Stimulated activated effector memory CD8-positive, alpha-beta T cell treated with anti-CD3 and anti-CD28 coated beads, Interleukin-12 subunit alpha, Interleukin-12 subunit beta, amount 100 ng/mL, for 72 hours (primary cell): ENCODE results near the gene SIRPA.

ENCODE experiments used
- ATAC-seq: fragments of 150-1000 bp; cut with Tn5 transposase; 2 replicates; pipeline ENCODE4 v1.10.0; 2021
- DNase-seq, 2 donors: peaks; one replicate each; pipeline ENCODE4 v3.0.0; 2021 to 2022; ENCODE audit warnings: low spot score in 2 of 2
- H3K27ac Mint-ChIP-seq: one replicate; pipeline ENCODE4 v1.8.0; 2022; ENCODE audit warnings: mild to moderate bottlenecking, mixed read lengths
- H3K36me3 Mint-ChIP-seq: one replicate; pipeline ENCODE4 v1.8.0; 2022; ENCODE audit warnings: mild to moderate bottlenecking, mixed read lengths
- H3K4me1 Mint-ChIP-seq: one replicate; pipeline ENCODE4 v1.8.0; 2022; ENCODE audit warnings: mixed read lengths
- H3K4me3 Mint-ChIP-seq: one replicate; pipeline ENCODE4 v1.8.0; 2022; ENCODE audit warnings: mild to moderate bottlenecking, mixed read lengths
- H3K9me3 Mint-ChIP-seq: one replicate; pipeline ENCODE4 v1.8.0; 2022; ENCODE audit warnings: mixed read lengths

Gene SIRPA

GRCh38 chr20:1894951-1895673 lies at the start of gene SIRPA:
Gene SIRPA (plus strand): TSS chr20:1895407. CDS start chr20:1895448, 41 bp downstream.
- H3K9me3 Mint-ChIP-seq: no peaks in the 10 kb centered on the region
- no peak within 1 kb of the TSS for H3K27ac Mint-ChIP-seq
- DNase-seq: no peak
- no peak for ATAC-seq
- H3K4me1 Mint-ChIP-seq: peaks cover 6% of the 10 kb centered on the region
- H3K36me3 Mint-ChIP-seq: no peaks in the 10 kb centered on the region
- H3K4me3 Mint-ChIP-seq: peak within 1 kb of the TSS; percentile 51

DNA sequence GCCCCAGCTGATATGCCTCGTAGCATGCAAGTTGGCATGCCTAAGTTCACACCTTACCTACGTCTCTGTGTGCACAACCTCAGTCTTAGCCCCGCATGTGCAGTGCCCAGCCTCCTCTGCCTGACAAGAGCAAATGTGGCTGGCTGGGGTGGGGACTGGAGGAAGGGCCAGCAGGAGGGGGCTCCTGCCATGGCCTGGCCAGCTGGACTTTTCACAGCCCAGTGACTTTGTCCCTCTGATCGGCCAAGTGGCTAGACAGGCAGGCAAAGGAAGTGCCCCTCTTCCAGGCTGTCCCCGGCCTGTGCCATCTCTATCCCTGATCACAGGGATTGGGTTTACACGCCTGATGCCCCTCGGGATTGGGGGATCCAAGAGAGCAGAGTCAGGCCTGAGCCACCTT lies 49.5 kb upstream of the SIRPA start:
- ATAC-seq: no peak
- peaks cover 6% of the 10 kb centered on the region for H3K4me1 Mint-ChIP-seq
- no peak overlapping the region for H3K4me3 Mint-ChIP-seq
- no peak overlapping the region for H3K27ac Mint-ChIP-seq
- DNase-seq: no peak
- peaks cover 7% of the 10 kb centered on the region for H3K9me3 Mint-ChIP-seq
- no peaks in the 10 kb centered on the region for H3K36me3 Mint-ChIP-seq

DNA sequence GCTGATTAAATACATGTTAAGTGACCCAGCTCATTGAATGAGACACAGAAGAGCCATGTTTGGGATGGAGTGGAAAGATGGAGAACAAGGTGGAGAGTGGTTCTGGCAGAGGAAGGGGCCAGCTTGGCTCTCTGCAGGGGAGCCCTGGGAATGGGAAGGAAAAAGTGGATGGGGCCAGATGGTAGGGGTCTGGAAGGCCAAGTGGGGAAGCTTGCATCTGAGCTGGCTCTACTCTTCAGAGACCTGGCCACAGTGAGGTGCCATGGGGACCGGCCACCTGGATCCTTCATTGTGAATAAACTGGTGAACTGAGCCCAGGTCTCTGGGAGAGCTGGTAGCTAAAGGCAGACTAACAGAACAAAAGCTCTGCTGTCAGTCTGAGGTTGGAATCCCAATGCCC lies 48.9 kb upstream of the SIRPA start:
- Mint-ChIP-seq H3K9me3 (peaks cover 7% of the 10 kb centered on the region), H3K4me1 (peaks cover 6% of the 10 kb centered on the region), H3K27ac (no peak overlapping the region), H3K4me3 (no peak overlapping the region), H3K36me3 (no peaks in the 10 kb centered on the region)
- DNase-seq (no peak), ATAC-seq (no peak)

DNA sequence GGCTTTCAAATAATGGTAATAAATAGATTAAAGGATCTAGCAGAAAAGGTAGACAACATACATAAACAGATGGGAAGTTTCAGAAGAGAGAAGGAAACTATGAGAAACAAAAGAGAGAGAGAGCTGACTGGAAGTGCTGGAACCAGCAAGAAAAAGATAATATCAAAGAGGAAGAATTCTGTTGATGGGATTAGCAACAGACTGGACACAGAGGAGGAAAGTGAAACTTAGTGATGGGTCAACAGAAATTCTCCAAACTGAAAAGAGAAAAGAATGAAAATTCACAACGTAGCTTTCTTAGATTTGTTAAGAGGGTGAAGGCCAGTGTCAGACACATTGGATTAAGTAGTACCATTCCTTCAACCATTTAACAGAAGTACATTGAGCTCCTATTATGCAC lies 48.3 kb upstream of the SIRPA start:
- H3K9me3 Mint-ChIP-seq: peaks cover 7% of the 10 kb centered on the region
- H3K36me3 Mint-ChIP-seq: no peaks in the 10 kb centered on the region
- ATAC-seq: no peak
- H3K4me3 Mint-ChIP-seq: no peak overlapping the region
- no peak for DNase-seq
- no peak overlapping the region for H3K27ac Mint-ChIP-seq
- peaks cover 6% of the 10 kb centered on the region for H3K4me1 Mint-ChIP-seq

- no peak overlapping the region for H3K4me3 Mint-ChIP-seq
- ATAC-seq: no peak
- no peaks in the 10 kb centered on the region for H3K36me3 Mint-ChIP-seq
- peaks cover 7% of the 10 kb centered on the region for H3K9me3 Mint-ChIP-seq
- peaks cover 6% of the 10 kb centered on the region for H3K4me1 Mint-ChIP-seq
- no peak for DNase-seq
- H3K27ac Mint-ChIP-seq: no peak overlapping the region
Observed at GRCh38 chr20:1847780-1848179, 47.4 kb upstream of the SIRPA start.

DNA sequence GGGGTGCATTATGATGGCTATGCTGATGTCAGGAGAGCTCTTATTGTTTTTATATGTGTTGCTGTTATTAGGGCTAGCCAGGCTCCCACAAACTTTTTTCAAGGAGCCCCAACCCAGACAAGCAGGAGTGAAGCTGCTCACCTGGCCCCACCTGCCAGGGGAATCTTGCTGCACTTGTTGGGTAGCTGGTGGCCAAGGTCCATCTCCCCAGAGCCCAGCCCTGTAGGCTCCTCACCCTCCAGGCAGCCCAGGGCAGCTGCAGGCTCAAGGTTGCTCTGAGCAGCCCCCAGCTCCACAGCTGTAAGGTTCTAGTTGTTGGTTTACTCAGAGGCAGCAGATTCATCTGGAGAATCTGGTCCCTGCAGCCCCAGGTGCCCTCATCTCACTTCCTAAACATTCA lies 46.8 kb upstream of the SIRPA start:
- DNase-seq (no peak), ATAC-seq (no peak)
- Mint-ChIP-seq H3K27ac (no peak overlapping the region), H3K9me3 (peaks cover 7% of the 10 kb centered on the region), H3K36me3 (no peaks in the 10 kb centered on the region), H3K4me1 (peaks cover 6% of the 10 kb centered on the region), H3K4me3 (no peak overlapping the region)

DNA sequence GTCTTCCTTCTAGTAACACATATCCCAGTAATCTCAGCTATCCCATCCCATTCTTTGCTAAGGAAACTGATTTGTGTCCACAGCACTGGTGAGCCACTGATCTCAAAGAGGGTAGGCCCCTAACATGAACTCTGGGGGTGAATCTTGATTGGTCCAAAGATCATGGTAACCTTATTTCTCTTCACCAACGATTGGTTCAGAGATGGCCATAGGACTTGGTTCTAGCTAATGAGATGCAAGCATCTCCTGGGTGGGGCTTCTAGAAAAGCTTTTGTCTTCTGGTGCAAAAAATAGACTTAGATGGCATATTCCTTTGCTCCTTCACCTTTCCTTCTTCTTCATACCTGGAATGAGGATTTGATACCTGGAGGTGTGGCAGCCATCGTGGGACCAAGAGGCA lies 43.8 kb upstream of the SIRPA start:
- Mint-ChIP-seq H3K9me3 (peaks cover 7% of the 10 kb centered on the region), H3K27ac (no peak overlapping the region), H3K4me3 (no peak overlapping the region), H3K36me3 (no peaks in the 10 kb centered on the region), H3K4me1 (no peaks in the 10 kb centered on the region)
- ATAC-seq (no peak), DNase-seq (no peak)

DNA sequence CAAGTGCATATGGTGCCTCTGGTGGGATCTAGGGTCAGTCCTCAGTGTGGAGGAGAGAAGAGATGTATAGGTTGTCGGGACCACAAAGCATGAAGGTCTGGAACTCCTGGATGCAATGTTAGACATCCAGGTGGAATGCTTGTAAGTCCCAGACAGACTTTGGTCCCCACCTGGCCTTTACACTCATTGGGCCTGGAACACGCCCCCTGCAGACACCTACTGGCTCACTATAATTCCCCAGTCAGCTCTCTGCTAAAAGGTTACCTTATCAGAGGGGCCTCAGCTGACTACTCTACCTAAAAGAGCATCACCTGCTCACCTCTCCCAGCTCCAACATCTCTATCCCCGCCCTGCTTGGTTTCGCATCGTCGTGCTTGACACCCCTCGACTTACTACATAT lies 41.7 kb upstream of the SIRPA start:
- DNase-seq: no peak
- Mint-ChIP-seq H3K4me1 (no peaks in the 10 kb centered on the region), H3K9me3 (no peaks in the 10 kb centered on the region), H3K27ac (no peak overlapping the region), H3K36me3 (no peaks in the 10 kb centered on the region), H3K4me3 (no peak overlapping the region)
- ATAC-seq: no peak

- Mint-ChIP-seq H3K27ac (no peak overlapping the region), H3K4me3 (no peak overlapping the region), H3K9me3 (no peaks in the 10 kb centered on the region), H3K36me3 (no peaks in the 10 kb centered on the region), H3K4me1 (no peaks in the 10 kb centered on the region)
- ATAC-seq (no peak), DNase-seq (no peak)
Observed at GRCh38 chr20:1854246-1854645, 41.0 kb upstream of the SIRPA start.

DNA sequence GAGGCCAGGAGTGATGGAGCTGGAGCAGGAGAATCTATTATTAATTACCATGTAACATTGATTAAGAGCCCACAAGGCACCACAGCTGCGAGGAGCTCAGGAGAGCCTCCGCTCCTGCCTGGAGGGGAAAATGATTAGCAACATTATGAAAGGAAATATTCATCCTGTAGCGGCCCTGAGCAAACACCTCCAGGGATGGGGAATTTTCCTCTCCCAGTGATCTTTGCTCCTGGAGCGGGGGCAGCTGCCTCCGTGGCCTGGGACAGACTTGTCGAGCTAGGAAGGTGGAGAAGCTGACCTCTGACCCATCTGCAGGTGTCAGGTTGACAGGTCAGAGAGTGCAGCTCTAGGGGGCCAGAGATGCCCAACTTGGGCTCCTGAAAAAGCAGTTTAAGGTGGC lies 40.1 kb upstream of the SIRPA start:
- no peak overlapping the region for H3K4me3 Mint-ChIP-seq

DNA sequence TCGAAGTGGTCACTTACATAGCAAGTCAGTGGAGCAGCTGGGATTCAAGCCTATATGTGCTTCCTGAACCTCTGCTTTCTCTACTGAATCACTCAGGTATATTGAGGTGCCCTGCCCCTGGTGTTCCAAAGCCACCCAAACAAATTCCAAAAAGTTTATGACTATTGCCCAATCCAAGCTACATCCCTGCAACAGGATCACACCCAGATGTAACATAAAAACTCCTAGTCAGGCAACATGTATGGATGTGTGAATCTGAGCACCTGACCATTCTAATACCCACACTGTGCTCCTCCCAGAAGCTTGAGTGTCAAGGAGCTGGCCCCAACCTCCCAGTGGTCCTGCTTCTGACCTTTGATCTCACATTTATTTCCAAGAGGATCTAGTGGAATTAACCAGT lies 39.5 kb upstream of the SIRPA start:
- H3K4me1 Mint-ChIP-seq: no peaks in the 10 kb centered on the region
- no peak for ATAC-seq
- no peak overlapping the region for H3K4me3 Mint-ChIP-seq
- no peak for DNase-seq
- H3K9me3 Mint-ChIP-seq: no peaks in the 10 kb centered on the region
- H3K27ac Mint-ChIP-seq: no peak overlapping the region
- H3K36me3 Mint-ChIP-seq: no peaks in the 10 kb centered on the region

More for the DNA sequence above, 40.1 kb upstream of the SIRPA start:
- no peaks in the 10 kb centered on the region for H3K4me1 Mint-ChIP-seq
- no peak for DNase-seq
- no peak overlapping the region for H3K27ac Mint-ChIP-seq
- no peak for ATAC-seq
- no peaks in the 10 kb centered on the region for H3K9me3 Mint-ChIP-seq
- H3K36me3 Mint-ChIP-seq: no peaks in the 10 kb centered on the region

DNA sequence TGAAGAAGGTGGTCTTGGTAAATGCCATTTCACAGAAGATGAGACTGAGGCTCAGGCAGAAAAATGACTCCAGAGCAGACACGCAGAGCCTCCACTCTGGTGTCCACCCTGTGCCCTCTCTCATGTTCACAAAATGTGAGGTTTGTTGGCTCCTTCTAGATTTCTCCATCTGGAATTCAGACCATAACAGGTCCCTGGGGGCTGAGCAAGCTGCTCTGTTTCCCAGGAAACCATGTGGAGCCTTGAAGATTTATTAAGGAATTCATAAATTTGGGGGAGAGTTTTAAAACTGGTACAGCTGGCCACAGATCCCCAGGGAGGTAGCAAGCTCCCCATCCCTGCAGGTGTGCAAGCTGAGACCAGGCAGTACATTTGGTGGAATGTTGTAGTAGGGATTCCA lies 38.8 kb upstream of the SIRPA start:
- ATAC-seq (no peak), DNase-seq (no peak)
- Mint-ChIP-seq H3K9me3 (no peaks in the 10 kb centered on the region), H3K27ac (no peak overlapping the region), H3K4me3 (no peak overlapping the region), H3K4me1 (no peaks in the 10 kb centered on the region), H3K36me3 (no peaks in the 10 kb centered on the region)

DNA sequence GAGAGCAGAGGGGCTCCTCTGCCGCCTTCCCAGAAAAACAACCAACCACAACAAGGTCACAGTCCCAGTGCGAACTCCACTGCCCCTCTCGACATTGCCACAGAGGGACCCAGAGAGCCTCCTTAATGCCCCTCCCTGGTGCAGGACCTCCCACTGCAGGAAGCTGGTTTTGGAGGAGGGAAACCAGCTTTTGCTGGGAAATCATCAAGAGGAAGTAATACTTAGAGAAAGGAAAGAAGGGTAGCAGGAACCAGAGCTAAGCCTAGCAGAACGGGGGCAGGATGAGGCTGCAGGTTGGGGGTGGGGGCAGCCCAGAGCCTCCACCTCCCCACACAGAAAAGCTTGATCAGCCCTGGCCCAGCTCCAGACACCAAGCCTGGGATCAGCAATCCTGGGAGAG lies 37.7 kb upstream of the SIRPA start:
- H3K27ac Mint-ChIP-seq: no peak overlapping the region

DNA sequence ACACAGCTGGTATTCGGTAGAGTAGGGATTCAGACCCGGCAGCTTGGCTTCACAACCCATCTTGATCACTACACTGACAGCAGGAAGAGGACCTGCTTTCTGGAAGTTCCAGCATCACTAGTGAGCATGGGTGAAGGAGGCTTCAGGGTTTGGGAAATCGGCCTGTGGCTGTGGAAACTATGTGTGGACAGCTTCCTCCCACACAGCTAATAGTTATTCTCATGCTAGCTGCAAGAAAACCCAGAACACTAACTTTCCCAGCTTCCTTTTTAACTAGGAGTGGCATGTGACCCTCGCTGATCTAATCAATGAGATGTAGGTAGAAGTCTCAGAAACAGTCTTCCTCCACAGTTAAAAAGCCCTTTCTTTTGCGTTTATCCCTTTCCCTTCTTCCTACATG lies 36.3 kb upstream of the SIRPA start:
- Mint-ChIP-seq H3K4me3 (no peak overlapping the region), H3K27ac (no peak overlapping the region), H3K36me3 (no peaks in the 10 kb centered on the region), H3K9me3 (no peaks in the 10 kb centered on the region), H3K4me1 (no peaks in the 10 kb centered on the region)
- DNase-seq (no peak), ATAC-seq (no peak)

More for the DNA sequence above, 37.7 kb upstream of the SIRPA start:
- DNase-seq: no peak
- ATAC-seq: no peak
- Mint-ChIP-seq H3K36me3 (no peaks in the 10 kb centered on the region), H3K4me1 (no peaks in the 10 kb centered on the region), H3K4me3 (no peak overlapping the region), H3K9me3 (no peaks in the 10 kb centered on the region)

DNA sequence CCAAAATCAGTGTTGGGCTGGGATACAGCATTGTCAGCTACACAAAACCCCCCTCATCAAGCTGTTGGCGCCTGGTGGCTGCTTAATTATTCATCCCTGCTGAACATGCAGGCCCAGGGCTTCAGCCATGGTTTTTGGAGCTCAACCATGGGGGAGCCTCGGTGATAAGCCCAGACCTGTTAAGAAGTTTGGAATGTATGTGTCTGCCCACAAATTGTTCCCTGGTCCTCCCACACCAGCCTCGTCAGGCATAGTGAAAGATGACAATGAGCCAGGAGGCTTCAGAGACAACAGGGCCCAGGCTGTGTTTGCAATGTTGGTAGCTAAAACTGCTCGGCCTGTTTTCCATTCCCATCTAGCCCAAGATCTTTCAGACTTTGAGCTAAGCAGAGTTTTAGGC lies 34.8 kb upstream of the SIRPA start:
- H3K4me3 Mint-ChIP-seq: no peak overlapping the region
- no peak overlapping the region for H3K27ac Mint-ChIP-seq
- no peaks in the 10 kb centered on the region for H3K4me1 Mint-ChIP-seq
- DNase-seq (no peak), ATAC-seq (no peak)
- H3K9me3 Mint-ChIP-seq: no peaks in the 10 kb centered on the region
- H3K36me3 Mint-ChIP-seq: no peaks in the 10 kb centered on the region

DNA sequence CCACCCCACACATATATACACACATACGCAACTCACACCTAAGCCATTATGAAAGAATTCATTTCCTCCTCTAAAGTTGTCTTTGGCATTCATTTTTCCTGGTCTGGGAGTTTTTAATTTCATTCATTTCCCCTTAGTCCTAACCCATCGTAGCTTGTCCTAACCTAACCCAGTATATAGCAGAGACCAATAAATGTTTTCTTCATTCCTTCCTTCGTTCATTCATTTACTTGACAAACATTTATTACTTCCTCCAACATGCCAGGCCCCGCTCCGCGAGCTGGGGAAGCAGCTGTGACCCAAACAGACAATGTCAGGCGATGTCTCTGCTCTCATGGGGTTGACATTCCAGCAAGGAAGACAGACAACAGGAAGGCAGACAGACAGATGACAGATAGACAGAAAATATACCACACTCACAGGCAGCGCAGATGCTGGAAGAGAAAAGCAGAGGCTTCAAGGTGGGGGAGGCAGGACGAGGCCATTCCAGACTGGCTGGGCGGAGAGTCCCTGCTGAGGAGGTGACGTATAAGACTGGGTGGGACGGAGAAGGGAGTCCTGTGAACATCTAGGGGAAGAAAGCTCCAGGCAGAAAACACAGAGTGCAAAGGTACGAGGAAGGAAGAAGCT lies 33.7 kb upstream of the SIRPA start:
- no peaks in the 10 kb centered on the region for H3K4me1 Mint-ChIP-seq
- H3K36me3 Mint-ChIP-seq: no peaks in the 10 kb centered on the region
- H3K27ac Mint-ChIP-seq: no peak overlapping the region
- ATAC-seq (no peak), DNase-seq (no peak)
- no peaks in the 10 kb centered on the region for H3K9me3 Mint-ChIP-seq
- H3K4me3 Mint-ChIP-seq: no peak overlapping the region
